ENCODE measurements around the gene BEST1. TPM values are rescaled to one million over a fixed set of nuclear protein-coding genes. Genes with fewer than 3 reads are reported as not detected.

The BEST1 gene
- total and polyA plus RNA-seq, 7 experiments from 2014 or later = 0.49 to 7.1 (median 0.92) TPM; not detected in 1

GRCh38 chr11:61956191-61957020 is 6.3 kb downstream of the BEST1 start:
- DNase-seq (no peak), ATAC-seq (no peak)
- H3K27me3 Mint-ChIP-seq = peaks cover 6 to 25% (median 8%) of the 10 kb centered on the region in 5 donors
- H3K4me1 Mint-ChIP-seq = peaks cover 0 to 13% (median 3%) of the 10 kb centered on the region in 7 donors
- no peaks in the 10 kb centered on the region for H3K9me3 ChIP-seq (ENCODE audit: control insufficient read depth in 2 of 3, low read length in 3 of 3)
- H3K27ac ChIP-seq (ENCODE audit: low read depth, low read length) = no peak overlapping the region
- ChIA-PET CTCF (no interaction called here), POLR2A (no interaction called here)
- H3K27ac Mint-ChIP-seq = peak overlapping the region in 2 of 9 donors; percentile 62 to 64
- peaks cover 0 to 5% of the 10 kb centered on the region in 2 donors for H3K27me3 ChIP-seq (ENCODE audit: control insufficient read depth in 2 of 2, insufficient read depth in 2 of 2, low read length in 2 of 2)
- intact Hi-C loops (cut with micrococcal nuclease) = no loop called here
- peaks cover 0 to 9% (median 0%) of the 10 kb centered on the region in 5 donors for H3K36me3 Mint-ChIP-seq
- H3K4me1 ChIP-seq (ENCODE audit: control insufficient read depth in 2 of 2, insufficient read depth in 2 of 2, low read length in 2 of 2) = no peaks in the 10 kb centered on the region
- H3K9me3 Mint-ChIP-seq = peaks cover 0 to 6% (median 0%) of the 10 kb centered on the region in 11 donors
- H3K4me3 ChIP-seq (ENCODE audit: low read length) = peak overlapping the region; percentile 20
- H3K36me3 ChIP-seq (ENCODE audit: control insufficient read depth in 2 of 3, insufficient read depth in 3 of 3, low read length in 3 of 3) = no peaks in the 10 kb centered on the region
- H3K4me3 Mint-ChIP-seq = peak overlapping the region in 8 of 10 donors; percentile 28 to 65 (median 58)

- Mint-ChIP-seq H3K4me1 (peaks cover 0 to 12% (median 5%) of the 10 kb centered on the region in 7 donors), H3K27ac (peak overlapping the region in 2 of 9 donors; percentile 4 to 64), H3K4me3 (no peak overlapping the region), H3K36me3 (peaks cover 0 to 9% (median 0%) of the 10 kb centered on the region in 5 donors), H3K9me3 (peaks cover 0 to 12% (median 0%) of the 10 kb centered on the region in 11 donors), H3K27me3 (peaks cover 6 to 24% (median 8%) of the 10 kb centered on the region in 5 donors)
- Histone ChIP-seq H3K4me3 (ENCODE audit: low read length) (no peak overlapping the region), H3K4me1 (ENCODE audit: control insufficient read depth in 2 of 2, insufficient read depth in 2 of 2, low read length in 2 of 2) (no peaks in the 10 kb centered on the region), H3K27me3 (ENCODE audit: control insufficient read depth in 2 of 2, insufficient read depth in 2 of 2, low read length in 2 of 2) (peaks cover 0 to 5% of the 10 kb centered on the region in 2 donors), H3K27ac (ENCODE audit: low read depth, low read length) (no peak overlapping the region), H3K36me3 (ENCODE audit: control insufficient read depth in 2 of 3, insufficient read depth in 3 of 3, low read length in 3 of 3) (no peaks in the 10 kb centered on the region), H3K9me3 (ENCODE audit: control insufficient read depth in 2 of 3, low read length in 3 of 3) (no peaks in the 10 kb centered on the region)
- POLR2A ChIA-PET = interaction anchor here (3.3 kb wide), 1 partner anchor 11 kb away, joined by 10 read pairs; the partner anchor contains the start of gene FTH1
- no peak for ATAC-seq
- DNase-seq = no peak
- intact Hi-C loops (cut with micrococcal nuclease) = no loop called here
- CTCF ChIA-PET = no interaction called here
Measured at GRCh38 chr11:61957021-61957770, 7.0 kb downstream of the BEST1 start.

- CTCF ChIA-PET = no interaction called here
- H3K36me3 Mint-ChIP-seq = peaks cover 0 to 13% (median 3%) of the 10 kb centered on the region in 5 donors
- H3K4me3 Mint-ChIP-seq = no peak overlapping the region
- H3K27me3 ChIP-seq (ENCODE audit: control insufficient read depth in 2 of 2, insufficient read depth in 2 of 2, low read length in 2 of 2) = peaks cover 0 to 5% of the 10 kb centered on the region in 2 donors
- peaks cover 6 to 24% (median 8%) of the 10 kb centered on the region in 5 donors for H3K27me3 Mint-ChIP-seq
- H3K9me3 ChIP-seq (ENCODE audit: control insufficient read depth in 2 of 3, low read length in 3 of 3) = no peaks in the 10 kb centered on the region
- peaks cover 0 to 26% (median 0%) of the 10 kb centered on the region in 11 donors for H3K9me3 Mint-ChIP-seq
- H3K36me3 ChIP-seq (ENCODE audit: control insufficient read depth in 2 of 3, insufficient read depth in 3 of 3, low read length in 3 of 3) = peaks cover 0 to 1% (median 0%) of the 10 kb centered on the region in 3 experiments
- peaks cover 0 to 12% of the 10 kb centered on the region in 2 donors for H3K4me1 ChIP-seq (ENCODE audit: control insufficient read depth in 2 of 2, insufficient read depth in 2 of 2, low read length in 2 of 2)
- no peak overlapping the region for H3K4me3 ChIP-seq (ENCODE audit: low read length)
- DNase-seq (no peak), ATAC-seq (no peak)
- intact Hi-C loops (cut with micrococcal nuclease) = no loop called here
- peaks cover 11 to 21% (median 17%) of the 10 kb centered on the region in 7 donors for H3K4me1 Mint-ChIP-seq
- H3K27ac ChIP-seq (ENCODE audit: low read depth, low read length) = no peak overlapping the region
- POLR2A ChIA-PET = interaction anchor here (3.3 kb wide), 1 partner anchor 10 kb away, joined by 10 read pairs; the partner anchor contains the start of gene FTH1
- peak overlapping the region in 2 of 9 donors; percentile 38 to 66 for H3K27ac Mint-ChIP-seq
Measured at GRCh38 chr11:61958590-61958989, 8.4 kb downstream of the BEST1 start.

- Mint-ChIP-seq H3K4me1 (peaks cover 17 to 27% (median 22%) of the 10 kb centered on the region in 7 donors), H3K27me3 (peaks cover 4 to 22% (median 8%) of the 10 kb centered on the region in 5 donors), H3K36me3 (peaks cover 0 to 18% (median 8%) of the 10 kb centered on the region in 5 donors), H3K27ac (peak overlapping the region in 2 of 9 donors; percentile 38 to 66), H3K9me3 (peaks cover 0 to 30% (median 0%) of the 10 kb centered on the region in 11 donors), H3K4me3 (no peak overlapping the region)
- POLR2A ChIA-PET = interaction anchor here (3.3 kb wide), 1 partner anchor 9 kb away, joined by 10 read pairs; the partner anchor contains the start of gene FTH1
- peak in 1 of 9 donors; percentile 15 for DNase-seq
- no peak for ATAC-seq
- H3K27ac ChIP-seq (ENCODE audit: low read depth, low read length) = no peak overlapping the region
- peaks cover 0 to 6% (median 3%) of the 10 kb centered on the region in 3 experiments for H3K36me3 ChIP-seq (ENCODE audit: control insufficient read depth in 2 of 3, insufficient read depth in 3 of 3, low read length in 3 of 3)
- no peak overlapping the region for H3K4me3 ChIP-seq (ENCODE audit: low read length)
- intact Hi-C loops (cut with micrococcal nuclease) = no loop called here
- H3K4me1 ChIP-seq (ENCODE audit: control insufficient read depth in 2 of 2, insufficient read depth in 2 of 2, low read length in 2 of 2) = peaks cover 4 to 17% of the 10 kb centered on the region in 2 donors
- H3K9me3 ChIP-seq (ENCODE audit: control insufficient read depth in 2 of 3, low read length in 3 of 3) = no peaks in the 10 kb centered on the region
- peaks cover 0 to 5% of the 10 kb centered on the region in 2 donors for H3K27me3 ChIP-seq (ENCODE audit: control insufficient read depth in 2 of 2, insufficient read depth in 2 of 2, low read length in 2 of 2)
- CTCF ChIA-PET = no interaction called here
Measured at GRCh38 chr11:61959114-61959513, 9.0 kb downstream of the BEST1 start.

GRCh38 chr11:61959678-61960077 is 9.5 kb downstream of the BEST1 start:
- ATAC-seq = no peak
- H3K9me3 ChIP-seq (ENCODE audit: control insufficient read depth in 2 of 3, low read length in 3 of 3) = no peaks in the 10 kb centered on the region
- no peak overlapping the region for H3K4me3 Mint-ChIP-seq
- no peak overlapping the region for H3K4me3 ChIP-seq (ENCODE audit: low read length)
- no peak overlapping the region for H3K27ac ChIP-seq (ENCODE audit: low read depth, low read length)
- peaks cover 0 to 1% of the 10 kb centered on the region in 2 donors for H3K27me3 ChIP-seq (ENCODE audit: control insufficient read depth in 2 of 2, insufficient read depth in 2 of 2, low read length in 2 of 2)
- H3K4me1 Mint-ChIP-seq = peaks cover 22 to 32% (median 27%) of the 10 kb centered on the region in 7 donors
- H3K27me3 Mint-ChIP-seq = peaks cover 0 to 17% (median 4%) of the 10 kb centered on the region in 5 donors
- H3K4me1 ChIP-seq (ENCODE audit: control insufficient read depth in 2 of 2, insufficient read depth in 2 of 2, low read length in 2 of 2) = peaks cover 4 to 22% of the 10 kb centered on the region in 2 donors
- H3K9me3 Mint-ChIP-seq = peaks cover 0 to 30% (median 0%) of the 10 kb centered on the region in 11 donors
- DNase-seq = no peak
- POLR2A ChIA-PET = interaction anchor here (3.3 kb wide), 1 partner anchor 8 kb away, joined by 10 read pairs; the partner anchor contains the start of gene FTH1
- no peak overlapping the region for H3K27ac Mint-ChIP-seq
- peaks cover 0 to 24% (median 12%) of the 10 kb centered on the region in 5 donors for H3K36me3 Mint-ChIP-seq
- intact Hi-C loops (cut with micrococcal nuclease) = loop anchor here in 1 of 2 donors (10.0 kb wide), 1 partner anchor 595 kb away; no protein-coding TSS in a partner anchor
- H3K36me3 ChIP-seq (ENCODE audit: control insufficient read depth in 2 of 3, insufficient read depth in 3 of 3, low read length in 3 of 3) = peaks cover 4 to 12% (median 5%) of the 10 kb centered on the region in 3 experiments
- CTCF ChIA-PET = interaction anchor here (1.3 kb wide), 1 partner anchor 9 kb away, joined by 3 read pairs; no protein-coding TSS in a partner anchor

GRCh38 chr11:61960532-61960931 is 10.4 kb downstream of the BEST1 start:
- Histone ChIP-seq H3K4me1 (ENCODE audit: control insufficient read depth in 2 of 2, insufficient read depth in 2 of 2, low read length in 2 of 2) (peaks cover 10 to 29% of the 10 kb centered on the region in 2 donors), H3K27ac (ENCODE audit: low read depth, low read length) (no peak overlapping the region), H3K4me3 (ENCODE audit: low read length) (no peak overlapping the region), H3K36me3 (ENCODE audit: control insufficient read depth in 2 of 3, insufficient read depth in 3 of 3, low read length in 3 of 3) (peaks cover 5 to 19% (median 8%) of the 10 kb centered on the region in 3 experiments), H3K9me3 (ENCODE audit: control insufficient read depth in 2 of 3, low read length in 3 of 3) (no peaks in the 10 kb centered on the region), H3K27me3 (ENCODE audit: control insufficient read depth in 2 of 2, insufficient read depth in 2 of 2, low read length in 2 of 2) (no peaks in the 10 kb centered on the region)
- ATAC-seq (no peak), DNase-seq (no peak)
- CTCF ChIA-PET = interaction anchor here (1.3 to 1.4 kb wide), 2 partner anchors 8 to 121 kb away, joined by 3 to 4 read pairs; no protein-coding TSS in a partner anchor
- POLR2A ChIA-PET = interaction anchor here (3.3 kb wide), 1 partner anchor 8 kb away, joined by 10 read pairs; the partner anchor contains the start of gene FTH1
- Mint-ChIP-seq H3K4me3 (no peak overlapping the region), H3K27me3 (peaks cover 0 to 11% (median 0%) of the 10 kb centered on the region in 5 donors), H3K4me1 (peaks cover 24 to 36% (median 34%) of the 10 kb centered on the region in 7 donors), H3K9me3 (peaks cover 0 to 30% (median 0%) of the 10 kb centered on the region in 11 donors), H3K36me3 (peaks cover 0 to 32% (median 20%) of the 10 kb centered on the region in 5 donors), H3K27ac (peak overlapping the region in 1 of 9 donors; percentile 36)
- intact Hi-C loops (cut with micrococcal nuclease) = loop anchor here in 1 of 2 donors (10.0 kb wide), 1 partner anchor 594 kb away; no protein-coding TSS in a partner anchor

Measured in naive thymus-derived CD4-positive, alpha-beta T cell (primary cell).